HepG2 (cell line): Measurements from ENCODE around the gene MLNR. TPM values are rescaled to one million over a fixed set of nuclear protein-coding genes. Genes with fewer than 3 reads are reported as not detected.

ENCODE experiments used
- HNF1A ChIP-seq, 2 experiments: sonication (generic) in 1 of 2; formaldehyde crosslinking in 1 of 2; IDR thresholded peaks; 2 replicates each; pipeline versions ENCODE4 v1.4.0 to v1.6.1; 2016 to 2020; ENCODE audit warnings: borderline replicate concordance in 1 of 2, low read depth in 1 of 2, mild to moderate bottlenecking in 1 of 2, missing genetic modification reagents in 1 of 2
- MXI1 ChIP-seq: IDR thresholded peaks from 3 replicates; pipeline ENCODE4 v1.6.1; 2012; ENCODE audit warnings: low read depth, low read length, inconsistent platforms, borderline replicate concordance
- PHF21A ChIP-seq: sonication (generic); formaldehyde crosslinking; IDR thresholded peaks from 2 replicates; pipeline ENCODE4 v1.5.0; 2020; ENCODE audit warnings: mild to moderate bottlenecking, missing genetic modification reagents
- XRCC5 ChIP-seq: fragments of 200-400 bp; formaldehyde crosslinking; optimal IDR thresholded peaks from 2 replicates; pipeline ENCODE3; 2017; ENCODE audit warnings: mild to moderate bottlenecking, low read length
- YEATS4 ChIP-seq: sonication (generic); formaldehyde crosslinking; IDR thresholded peaks from 2 replicates; pipeline ENCODE4 v1.4.0; 2020; ENCODE audit warnings: missing genetic modification reagents, borderline replicate concordance
- ZC3H4 ChIP-seq: sonication (generic); formaldehyde crosslinking; IDR thresholded peaks from 2 replicates; pipeline ENCODE4 v1.4.0; 2020; ENCODE audit warnings: missing genetic modification reagents, borderline replicate concordance
- ZNF317 ChIP-seq: sonication (generic); formaldehyde crosslinking; IDR thresholded peaks from 2 replicates; pipeline ENCODE4 v1.5.0; 2020; ENCODE audit warnings: mild to moderate bottlenecking, missing genetic modification reagents
- ZNF407 ChIP-seq: sonication (generic); formaldehyde crosslinking; IDR thresholded peaks from one replicate; pipeline ENCODE4 v1.5.1; 2020; ENCODE audit warnings: mild to moderate bottlenecking, missing genetic modification reagents; ENCODE audit errors: not compliant biosample characterization
- ZNF547 ChIP-seq: sonication (generic); formaldehyde crosslinking; IDR thresholded peaks from 2 replicates; pipeline ENCODE4 v1.5.1; 2020; ENCODE audit warnings: mild to moderate bottlenecking, missing genetic modification reagents
- ZNF775 ChIP-seq: sonication (generic); formaldehyde crosslinking; IDR thresholded peaks from 2 replicates; pipeline ENCODE4 v1.4.0; 2020; ENCODE audit warnings: missing genetic modification reagents, mild to moderate bottlenecking, moderate library complexity, borderline replicate concordance
- polyA plus RNA-seq, 8 experiments: library from polyadenylated mRNA; depleted of rRNA in 3 of 8; stranded (reverse) in 7 of 8; unstranded in 1 of 8; fragments of >200 nt; fragmentation: Illumina TruSeq in 4 of 8; extraction: Trizol in 4 of 8; gene quantifications; 2 replicates each; pipeline versions ENCODE4 v1.2.1 to v1.2.3, GENCODE V29; 2011 to 2016; ENCODE audit warnings: low read depth in 4 of 8, missing spikeins in 1 of 8, mixed read lengths in 1 of 8; ENCODE audit not compliant: insufficient read depth in 1 of 8
- total RNA-seq, 5 experiments: library from RNA; depleted of rRNA; stranded (reverse); fragments of >200 nt; fragmentation: Illumina TruSeq; extraction: Trizol; gene quantifications; 2 replicates each; pipeline ENCODE4 v1.2.3, GENCODE V29; 2016; ENCODE audit warnings: low read depth in 1 of 5
- TF ChIP-seq, protein P1 (sequence below): sonication (generic); formaldehyde crosslinking; IDR thresholded peaks from 2 replicates; pipeline ENCODE4 v1.4.0; 2020; ENCODE audit warnings: missing genetic modification reagents, mild to moderate bottlenecking, borderline replicate concordance

MLNR gene
- total and polyA plus RNA-seq, 2 of the 13 experiments (the other 11 are each of a cell fraction or from before 2014, with no cell fraction given) = 0.46 TPM; not detected in 1

DNA sequence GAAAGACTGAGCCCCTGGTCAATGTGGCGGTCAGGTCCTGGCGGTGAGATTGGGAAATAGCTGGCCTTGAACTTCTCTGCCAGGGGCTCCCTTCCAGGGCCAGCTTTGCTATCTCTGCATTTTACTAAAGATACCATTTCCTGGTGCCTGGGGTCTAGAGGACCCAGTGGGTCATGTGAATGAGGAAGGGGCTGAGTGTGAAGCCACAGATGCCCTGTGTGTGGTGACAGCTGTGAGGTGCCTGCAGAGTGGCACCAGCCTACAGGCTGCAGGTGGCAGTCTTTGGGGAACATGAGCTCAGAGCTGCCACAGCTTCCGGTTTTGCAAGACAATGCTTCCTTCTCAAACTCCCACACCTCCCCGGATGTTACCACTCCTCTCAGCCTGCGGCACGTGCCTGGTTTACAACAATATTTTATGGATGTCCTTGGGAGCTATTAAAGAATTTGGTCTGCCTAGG, 5.2 kb upstream of the MLNR start (continued):
- TF ChIP-seq, protein P1, sequence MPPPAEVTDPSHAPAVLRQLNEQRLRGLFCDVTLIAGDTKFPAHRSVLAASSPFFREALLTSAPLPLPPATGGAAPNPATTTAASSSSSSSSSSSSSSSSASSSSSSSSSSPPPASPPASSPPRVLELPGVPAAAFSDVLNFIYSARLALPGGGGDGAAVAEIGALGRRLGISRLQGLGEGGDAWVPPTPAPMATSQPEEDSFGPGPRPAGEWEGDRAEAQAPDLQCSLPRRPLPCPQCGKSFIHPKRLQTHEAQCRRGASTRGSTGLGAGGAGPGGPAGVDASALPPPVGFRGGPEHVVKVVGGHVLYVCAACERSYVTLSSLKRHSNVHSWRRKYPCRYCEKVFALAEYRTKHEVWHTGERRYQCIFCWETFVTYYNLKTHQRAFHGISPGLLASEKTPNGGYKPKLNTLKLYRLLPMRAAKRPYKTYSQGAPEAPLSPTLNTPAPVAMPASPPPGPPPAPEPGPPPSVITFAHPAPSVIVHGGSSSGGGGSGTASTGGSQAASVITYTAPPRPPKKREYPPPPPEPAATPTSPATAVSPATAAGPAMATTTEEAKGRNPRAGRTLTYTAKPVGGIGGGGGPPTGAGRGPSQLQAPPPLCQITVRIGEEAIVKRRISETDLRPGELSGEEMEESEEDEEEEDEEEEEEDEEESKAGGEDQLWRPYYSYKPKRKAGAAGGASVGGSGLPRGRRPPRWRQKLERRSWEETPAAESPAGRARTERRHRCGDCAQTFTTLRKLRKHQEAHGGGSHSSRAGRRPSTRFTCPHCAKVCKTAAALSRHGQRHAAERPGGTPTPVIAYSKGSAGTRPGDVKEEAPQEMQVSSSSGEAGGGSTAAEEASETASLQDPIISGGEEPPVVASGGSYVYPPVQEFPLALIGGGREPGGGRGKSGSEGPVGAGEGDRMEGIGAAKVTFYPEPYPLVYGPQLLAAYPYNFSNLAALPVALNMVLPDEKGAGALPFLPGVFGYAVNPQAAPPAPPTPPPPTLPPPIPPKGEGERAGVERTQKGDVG (CRISPR knock-in tag) = no peak
- TF ChIP-seq ZC3H4 (CRISPR knock-in tag) (no peak), HNF1A (IDR thresholded peaks at IDR 0.05; ENCODE audit: low read depth) (no peak), HNF1A (CRISPR knock-in tag; IDR thresholded peaks at IDR 0.05; ENCODE audit: borderline replicate concordance) (peak; percentile 50; the same call in 1 of the 2 replicates), ZNF407 (peak; percentile 51), ZNF317 (CRISPR knock-in tag) (peak; percentile 77; the same call in 1 of the 2 replicates), ZNF547 (CRISPR knock-in tag) (peak; percentile 71; the same call in 1 of the 2 replicates), MXI1 (no peak), XRCC5 (peak; percentile 62), YEATS4 (CRISPR knock-in tag) (peak; percentile 84; the same call in 1 of the 2 replicates), PHF21A (peak; percentile 75), ZNF775 (no peak)
